GM13977 (cell line): Measurements from ENCODE around the gene ALDH3B1.

Experiments
- DNase-seq: peaks from one replicate; pipeline ENCODE4 v3.0.0; 2012; ENCODE audit warnings: low spot score
- CTCF ChIP-seq: IDR thresholded peaks from 2 replicates; pipeline ENCODE4 v1.5.1; 2012; ENCODE audit warnings: mild to moderate bottlenecking, control low read depth; ENCODE audit not compliant: insufficient read depth; ENCODE audit errors: extremely low read depth, missing control alignments
- in situ Hi-C: fragments of 300-500 bp; cut with MboI; formaldehyde crosslinking; loops from one replicate; pipeline ENCODE4 v1.12.0; 2022; ENCODE audit warnings: low sequenced_read_pairs, low pct_unique_long_range_greater_than_20kb, mixed read lengths, inconsistent platforms; ENCODE audit not compliant: unreplicated experiment

Gene ALDH3B1

GRCh38 chr11:67998150-67999045, 11.7 kb upstream of the ALDH3B1 start:
- DNase-seq = no peak
- no peak for TF ChIP-seq CTCF
- in situ Hi-C loops = no loop called here

GRCh38 chr11:67999201-67999629, 10.9 kb upstream of the ALDH3B1 start:
- in situ Hi-C loops = no loop called here
- no peak for TF ChIP-seq CTCF
- no peak for DNase-seq

GRCh38 chr11:67999704-68000103, 10.4 kb upstream of the ALDH3B1 start:
- no peak for DNase-seq
- TF ChIP-seq CTCF = no peak
- in situ Hi-C loops = no loop called here

GRCh38 chr11:68002575-68002937, 7.6 kb upstream of the ALDH3B1 start:
- TF ChIP-seq CTCF = no peak
- no peak for DNase-seq
- in situ Hi-C loops = no loop called here

GRCh38 chr11:68002938-68003845, 6.9 kb upstream of the ALDH3B1 start:
- in situ Hi-C loops = no loop called here
- TF ChIP-seq CTCF = no peak
- DNase-seq = peak; percentile 75

GRCh38 chr11:68003846-68004550, 6.1 kb upstream of the ALDH3B1 start, which contains the start of gene UNC93B1:
UNC93B1 (minus strand) TSS chr11:68004097; CDS start chr11:68004043, 54 bp downstream.
- in situ Hi-C loops = no loop called here
- DNase-seq = peak; percentile 95
- no peak for TF ChIP-seq CTCF
